ENCODE data around the gene PKIB.

GRCh38 chr6:122726649-122727048 is 116.4 kb downstream of the PKIB start:
- peak in 1 of 5 experiments; percentile 10 for TF ChIP-seq CTCF (IDR thresholded peaks at IDR 0.05)
- TF ChIP-seq POLR2A (IDR thresholded peaks at IDR 0.05) = no peak
- no peak for TF ChIP-seq EP300 (IDR thresholded peaks at IDR 0.05)
